GM21619 (cell line): ENCODE results near the gene GPA33.

Source experiments
- ATAC-seq: cut with Tn5 transposase; IDR thresholded peaks from one replicate; pipeline ENCODE4 v1.9.1; 2021; ENCODE audit not compliant: unreplicated experiment

Gene GPA33, protein sequence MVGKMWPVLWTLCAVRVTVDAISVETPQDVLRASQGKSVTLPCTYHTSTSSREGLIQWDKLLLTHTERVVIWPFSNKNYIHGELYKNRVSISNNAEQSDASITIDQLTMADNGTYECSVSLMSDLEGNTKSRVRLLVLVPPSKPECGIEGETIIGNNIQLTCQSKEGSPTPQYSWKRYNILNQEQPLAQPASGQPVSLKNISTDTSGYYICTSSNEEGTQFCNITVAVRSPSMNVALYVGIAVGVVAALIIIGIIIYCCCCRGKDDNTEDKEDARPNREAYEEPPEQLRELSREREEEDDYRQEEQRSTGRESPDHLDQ

DNA sequence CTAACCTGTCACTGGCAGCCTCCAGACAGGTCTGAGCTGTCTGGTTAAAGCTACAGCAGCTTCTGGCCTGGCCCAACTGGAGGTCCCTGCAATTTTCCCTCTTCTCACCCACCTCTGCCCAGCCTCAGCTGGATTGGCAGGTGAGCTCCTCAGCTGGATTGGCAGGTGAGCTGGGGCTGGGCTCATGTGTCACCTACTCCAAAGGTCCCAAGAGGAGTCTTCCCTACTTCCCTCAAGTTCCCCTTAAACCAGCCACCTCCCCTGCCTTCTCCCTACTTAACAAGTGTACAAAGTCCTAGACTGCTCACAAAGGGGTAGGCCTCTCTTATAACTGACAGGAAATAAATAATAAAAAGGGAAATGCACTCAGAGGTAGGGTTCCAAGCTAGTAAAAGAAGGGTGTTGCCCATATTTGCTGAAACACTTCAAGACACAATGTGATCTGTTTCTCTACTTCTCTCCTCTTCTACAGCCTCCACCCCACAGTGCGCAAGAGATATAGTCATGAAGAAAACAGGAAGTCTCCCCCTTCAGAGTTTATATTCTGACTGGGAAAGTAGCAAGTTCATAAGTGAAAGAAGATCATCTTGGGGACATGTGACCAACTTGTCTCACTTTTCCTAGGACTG is at the start of gene GPA33:
GPA33 (minus strand) TSS at position 64 of the 629 bp plus-strand sequence. CDS start 90 bp downstream, outside the sequence.
- peak; percentile 54 for ATAC-seq

DNA sequence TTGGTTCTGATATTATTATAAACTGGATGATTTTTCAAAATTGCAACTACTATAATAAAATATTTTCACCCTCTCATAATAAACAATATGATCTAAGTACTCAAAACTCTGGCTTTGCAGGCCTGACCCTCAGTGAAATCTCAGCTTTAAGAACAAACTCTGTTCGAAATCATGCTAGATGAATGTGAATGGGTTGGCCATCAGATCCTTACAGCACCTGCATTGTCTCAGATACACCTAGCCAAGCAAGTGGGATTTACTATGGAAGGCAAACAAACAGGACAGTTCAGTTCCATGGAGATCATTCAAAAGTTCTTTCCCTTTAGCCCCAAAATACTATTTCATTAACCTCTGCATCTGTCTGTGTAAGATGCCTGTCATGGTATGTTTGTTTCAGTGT is 48.5 kb upstream of the GPA33 start:
- ATAC-seq, result no peak

DNA sequence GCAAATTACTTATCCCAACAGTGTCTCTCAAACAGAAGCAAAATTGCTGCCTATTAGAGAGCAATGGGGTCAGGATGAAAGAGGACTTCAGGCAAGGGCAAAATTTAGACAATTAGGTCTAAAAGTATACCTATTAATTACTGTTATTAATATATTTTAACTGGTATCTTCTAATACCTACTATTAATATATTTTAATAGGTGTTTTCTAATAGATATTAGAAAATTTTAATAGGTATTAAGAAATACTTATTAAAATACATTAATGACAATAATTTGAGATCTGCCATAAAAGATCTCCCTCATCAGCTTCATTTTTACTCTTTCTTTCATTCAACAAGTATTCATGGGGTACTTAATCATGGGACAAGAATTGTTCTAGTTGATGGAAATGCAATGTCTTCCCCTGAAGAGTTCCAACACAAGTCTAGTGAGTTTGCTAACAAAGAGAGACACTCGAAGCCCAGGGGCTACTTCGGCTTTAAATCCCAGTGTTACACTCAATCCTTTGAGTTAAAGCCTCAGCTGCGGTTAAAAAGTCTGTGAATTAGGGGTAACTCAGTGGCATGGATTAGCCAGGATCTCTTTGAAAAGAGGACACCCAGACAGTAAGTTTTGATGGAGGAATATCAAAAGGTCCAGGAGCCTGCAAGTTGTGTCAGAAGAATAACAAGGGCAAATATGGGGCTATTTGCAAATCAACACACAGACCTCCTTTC is 47.8 kb upstream of the GPA33 start:
- ATAC-seq, result no peak

DNA sequence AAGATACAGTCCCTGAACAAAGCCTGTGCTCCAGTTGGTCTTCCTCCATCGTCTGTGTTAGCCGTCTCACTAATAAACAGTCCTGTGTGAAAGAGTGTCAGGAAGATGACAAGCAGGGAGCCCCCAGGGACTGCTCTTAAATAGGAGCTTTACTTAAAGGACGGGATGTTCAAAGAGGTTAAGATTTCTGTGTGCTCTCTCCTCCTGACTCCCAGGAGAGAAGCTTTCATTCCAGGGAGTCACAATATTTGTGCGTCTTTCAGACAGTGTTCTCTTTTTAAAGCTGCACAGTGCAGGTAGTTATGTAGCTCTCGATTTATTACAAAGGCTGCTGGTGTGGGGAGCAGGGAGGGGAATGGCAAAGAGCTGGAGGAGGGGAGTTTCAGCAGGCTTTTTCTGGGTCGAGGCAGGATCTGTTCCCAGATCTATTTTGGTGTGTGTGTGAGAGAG is 47.2 kb upstream of the GPA33 start:
- ATAC-seq, result no peak

DNA sequence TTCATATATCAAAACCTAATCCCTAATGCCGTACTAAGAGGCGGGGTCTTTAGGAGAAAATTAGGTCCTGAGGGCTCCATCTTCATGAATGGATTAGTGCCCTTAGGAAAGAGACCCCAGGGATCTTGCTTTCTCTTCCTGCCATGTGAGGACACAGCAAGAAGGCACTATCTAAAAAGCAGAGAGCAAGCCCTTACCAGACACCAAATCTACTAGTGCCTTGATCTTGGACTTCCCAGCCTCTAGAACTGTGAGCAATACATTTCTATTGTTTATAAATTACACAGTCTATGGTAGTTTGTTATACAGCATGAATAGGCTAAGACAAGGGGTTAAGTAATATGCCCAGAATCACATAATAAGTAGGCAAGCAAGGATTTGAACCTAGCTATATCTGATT is 46.6 kb upstream of the GPA33 start:
- ATAC-seq, result no peak

DNA sequence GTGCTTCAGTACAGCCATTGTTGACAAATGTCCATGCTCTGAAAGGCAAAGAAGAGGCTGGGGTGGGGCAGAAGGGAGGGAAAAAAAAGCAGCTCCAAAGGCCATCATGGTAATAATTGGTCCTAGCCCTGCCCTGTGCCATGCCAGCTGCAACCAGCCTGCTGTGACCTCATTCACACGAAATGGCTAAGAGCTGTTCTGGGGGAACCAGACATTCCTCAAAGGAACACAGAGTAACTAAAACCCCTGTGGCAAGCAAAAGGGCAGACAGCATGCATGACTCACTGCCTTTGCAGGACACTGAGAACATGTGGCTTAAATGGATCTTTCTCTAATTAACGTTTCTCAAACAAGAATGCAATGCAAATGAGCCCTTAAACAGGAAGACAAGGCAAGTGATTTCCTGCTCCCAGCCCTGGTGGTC is 46.0 kb upstream of the GPA33 start:
- ATAC-seq, result no peak

DNA sequence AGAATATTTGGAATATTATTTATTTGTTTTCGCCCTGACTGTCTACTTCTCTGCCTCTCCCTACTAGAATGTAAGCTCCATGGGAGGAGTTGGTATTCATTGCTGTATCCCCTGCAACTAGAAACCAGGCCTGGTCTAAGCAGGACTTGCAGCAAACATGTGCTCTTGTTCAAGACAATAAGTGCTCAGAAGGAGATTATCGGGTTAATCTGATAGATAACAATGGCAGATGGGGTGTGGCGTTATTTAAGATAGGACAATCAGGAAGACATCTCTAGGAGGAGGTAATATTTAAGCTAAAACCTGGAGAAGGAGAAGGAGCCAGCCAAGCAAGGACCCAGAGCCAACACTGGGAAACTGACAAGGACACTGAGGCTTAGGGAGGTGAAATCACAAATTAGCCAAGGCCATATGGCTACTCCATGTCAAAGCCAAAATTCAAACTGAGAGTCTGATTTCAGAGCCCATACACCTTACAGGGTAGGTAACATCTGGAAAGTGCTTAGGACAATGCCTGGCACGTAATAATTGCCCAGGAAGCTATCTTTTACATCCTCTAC is 45.2 kb upstream of the GPA33 start:
- no peak for ATAC-seq

DNA sequence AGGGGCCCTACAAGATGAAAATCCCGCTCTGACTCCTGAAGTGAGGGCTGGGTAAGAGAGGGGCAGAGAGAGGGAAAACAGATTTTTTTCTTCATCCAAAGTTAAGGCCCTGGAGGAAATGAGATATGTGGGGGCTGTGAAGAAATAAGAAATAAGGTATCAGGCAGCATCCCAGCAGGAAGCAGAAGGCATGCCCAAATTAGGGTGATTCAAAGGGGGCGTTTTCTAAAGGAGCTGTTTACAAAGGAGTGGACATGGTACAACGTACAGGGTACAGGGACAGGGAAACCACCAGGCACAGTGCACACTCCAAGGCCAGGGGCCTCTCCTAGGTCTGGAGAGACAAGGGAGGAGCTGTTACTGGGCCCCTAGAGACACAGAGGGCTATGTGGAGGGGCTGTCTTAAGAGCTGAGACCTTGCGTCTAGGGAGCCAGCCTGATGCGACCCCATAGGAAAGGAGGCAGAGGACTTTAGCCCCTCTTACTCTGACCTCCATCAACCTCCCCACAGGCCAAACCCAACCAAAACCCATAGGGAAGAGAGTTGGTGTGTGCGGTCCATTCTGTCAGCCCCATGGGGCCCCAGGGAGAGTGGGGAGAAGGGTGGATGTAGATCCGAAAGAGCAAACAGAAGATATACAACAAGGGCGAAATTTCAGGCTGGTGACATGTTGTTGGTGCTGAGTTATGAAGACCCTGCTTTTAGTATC is 42.3 kb upstream of the GPA33 start:
- no peak for ATAC-seq

DNA sequence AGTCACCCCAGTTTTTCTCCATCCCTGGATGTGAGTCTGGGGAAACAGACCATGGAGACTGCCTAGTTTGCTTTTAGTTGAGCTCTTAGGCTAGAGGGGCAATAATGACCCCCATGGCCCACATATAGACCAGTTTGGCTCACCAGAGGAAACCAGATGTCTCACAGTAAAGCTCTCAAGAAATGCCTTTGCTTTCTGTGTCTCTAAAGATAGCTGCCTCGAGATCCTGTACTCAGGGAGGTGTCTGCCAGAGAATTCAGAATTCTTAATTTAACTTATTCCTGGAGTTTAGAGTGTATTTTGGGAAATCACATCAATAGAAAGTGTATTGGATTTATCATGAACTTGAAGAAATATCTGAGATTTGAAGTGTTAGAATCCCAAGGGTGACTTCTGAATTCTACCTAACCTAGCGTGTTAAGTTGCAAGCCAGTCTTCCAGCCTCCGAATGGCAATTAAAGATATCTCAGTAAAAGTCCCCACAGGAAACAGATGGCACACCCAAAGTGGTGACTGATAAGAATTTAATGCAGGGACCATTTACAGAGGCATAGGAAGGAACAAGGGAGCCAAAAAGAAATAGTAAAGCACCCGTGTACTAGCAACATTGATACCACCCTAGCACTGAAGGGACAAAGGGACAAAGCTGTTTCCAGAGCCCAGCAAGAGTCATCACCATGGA is 40.8 kb upstream of the GPA33 start:
- no peak for ATAC-seq

DNA sequence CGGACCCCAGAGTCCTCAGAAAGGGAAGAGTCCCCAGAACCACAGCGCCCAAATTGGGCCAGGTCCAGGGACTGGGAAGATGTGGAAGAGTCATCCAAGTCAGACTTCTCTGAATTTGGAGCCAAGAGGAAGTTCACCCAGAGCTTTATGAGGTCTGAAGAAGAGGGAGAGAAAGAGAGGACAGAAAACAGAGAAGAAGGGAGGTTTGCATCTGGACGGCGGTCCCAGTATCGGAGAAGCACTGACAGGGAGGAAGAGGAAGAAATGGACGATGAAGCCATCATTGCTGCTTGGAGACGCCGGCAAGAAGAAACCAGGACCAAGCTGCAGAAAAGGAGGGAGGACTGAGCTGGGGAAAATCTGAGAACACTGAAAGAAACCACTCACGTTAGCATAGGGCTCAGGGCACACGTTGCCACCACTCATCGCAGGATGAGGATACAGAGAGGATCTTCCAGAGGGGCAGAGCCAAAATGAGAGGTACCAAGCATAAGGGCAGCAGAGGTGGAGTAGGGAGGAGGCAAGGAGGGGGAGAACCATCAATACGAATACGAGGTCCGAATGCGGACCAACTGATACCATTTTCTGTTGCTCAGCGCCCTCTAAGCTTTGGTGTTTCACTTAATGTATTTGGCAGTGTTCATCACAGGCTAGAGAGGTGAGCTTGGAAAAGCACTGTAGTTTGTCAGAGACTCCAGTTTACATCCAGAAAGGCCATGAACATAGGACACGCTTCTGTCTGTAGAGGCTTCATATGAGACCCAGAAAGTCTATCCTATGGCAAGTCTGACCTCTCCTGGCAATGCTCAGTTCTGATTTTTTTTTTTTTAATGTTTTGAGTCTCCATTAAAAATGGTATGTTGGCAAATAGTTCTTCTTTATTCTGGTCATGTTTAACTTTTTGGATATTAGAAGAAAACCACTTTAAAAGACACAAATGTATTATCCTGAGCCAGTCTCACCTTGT is 38.4 kb upstream of the GPA33 start:
- no peak for ATAC-seq

DNA sequence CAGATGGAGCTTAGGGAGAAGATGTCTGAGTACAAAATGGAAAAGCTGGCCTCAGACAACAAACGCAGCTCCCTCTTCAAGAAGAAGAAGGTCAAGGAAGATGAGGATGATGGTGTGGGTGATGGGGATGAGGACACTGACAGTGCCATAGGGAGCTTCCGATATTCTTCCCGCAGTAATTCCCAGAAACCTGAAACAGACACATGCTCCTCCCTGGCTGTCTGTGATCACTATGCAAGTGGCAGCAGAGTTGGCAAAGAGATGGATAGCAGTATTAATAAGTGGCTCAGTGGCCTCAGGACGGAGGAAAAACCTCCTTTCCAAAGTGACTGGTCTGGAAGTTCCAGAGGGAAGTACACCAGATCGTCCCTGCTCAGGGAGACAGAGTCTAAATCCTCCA is 37.5 kb upstream of the GPA33 start:
- ATAC-seq, result no peak

DNA sequence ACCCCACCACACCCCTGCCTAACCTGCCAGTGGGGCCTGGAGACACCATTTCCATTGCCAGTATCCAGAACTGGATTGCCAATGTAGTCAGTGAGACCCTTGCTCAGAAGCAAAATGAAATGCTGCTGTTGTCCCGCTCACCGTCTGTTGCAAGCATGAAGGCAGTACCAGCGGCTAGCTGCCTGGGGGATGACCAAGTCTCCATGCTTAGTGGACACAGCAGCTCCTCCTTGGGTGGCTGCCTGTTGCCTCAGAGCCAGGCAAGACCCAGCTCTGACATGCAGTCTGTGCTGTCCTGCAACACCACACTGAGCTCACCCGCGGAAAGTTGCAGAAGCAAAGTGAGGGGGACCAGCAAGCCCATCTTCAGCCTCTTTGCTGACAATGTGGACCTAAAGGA is 37.1 kb upstream of the GPA33 start:
- ATAC-seq, result no peak

DNA sequence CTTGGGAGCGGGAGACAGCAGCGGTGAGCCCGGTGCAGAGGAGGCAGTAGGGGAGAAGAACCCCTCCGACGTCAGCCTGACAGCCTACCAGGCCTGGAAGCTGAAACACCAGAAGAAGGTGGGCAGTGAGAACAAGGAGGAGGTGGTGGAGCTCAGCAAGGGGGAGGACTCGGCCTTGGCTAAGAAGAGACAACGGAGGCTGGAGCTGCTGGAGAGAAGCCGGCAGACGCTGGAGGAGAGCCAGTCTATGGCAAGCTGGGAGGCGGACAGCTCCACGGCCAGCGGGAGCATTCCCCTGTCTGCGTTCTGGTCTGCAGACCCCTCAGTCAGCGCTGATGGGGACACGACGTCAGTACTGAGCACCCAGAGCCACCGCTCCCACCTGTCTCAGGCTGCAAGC is 36.6 kb upstream of the GPA33 start:
- no peak for ATAC-seq

DNA sequence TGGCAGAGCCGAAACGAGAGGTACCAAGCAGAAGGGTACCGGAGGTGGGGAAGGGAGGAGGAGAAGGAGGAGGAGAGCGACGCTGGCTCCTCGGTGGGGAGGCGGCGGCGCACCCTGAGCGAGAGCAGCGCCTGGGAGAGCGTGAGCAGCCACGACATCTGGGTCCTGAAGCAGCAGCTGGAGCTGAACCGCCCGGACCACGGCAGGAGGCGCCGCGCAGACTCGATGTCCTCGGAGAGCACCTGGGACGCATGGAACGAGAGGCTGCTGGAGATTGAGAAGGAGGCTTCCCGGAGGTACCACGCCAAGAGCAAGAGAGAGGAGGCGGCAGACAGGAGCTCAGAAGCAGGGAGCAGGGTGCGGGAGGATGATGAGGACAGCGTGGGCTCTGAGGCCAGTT is 36.1 kb upstream of the GPA33 start:
- no peak for ATAC-seq

DNA sequence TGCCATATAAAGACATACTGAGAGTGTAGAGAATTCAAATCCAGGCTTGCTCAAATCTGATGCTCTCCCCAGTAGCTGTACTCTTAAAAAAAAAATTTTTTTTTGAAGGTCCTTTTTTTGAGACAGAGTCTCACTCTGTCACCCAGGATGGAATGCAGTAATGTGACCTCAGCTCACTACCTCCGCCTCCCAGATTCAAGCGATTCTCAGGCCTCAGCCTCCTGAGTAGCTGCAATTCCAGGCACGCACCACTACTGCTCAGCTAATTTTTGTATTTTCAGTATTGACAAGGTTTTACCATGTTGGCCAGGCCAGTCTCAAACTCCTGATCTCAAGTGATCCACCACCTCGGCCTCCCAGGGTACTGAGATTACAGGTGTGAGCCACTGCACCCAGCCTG is 32.4 kb upstream of the GPA33 start:
- no peak for ATAC-seq

DNA sequence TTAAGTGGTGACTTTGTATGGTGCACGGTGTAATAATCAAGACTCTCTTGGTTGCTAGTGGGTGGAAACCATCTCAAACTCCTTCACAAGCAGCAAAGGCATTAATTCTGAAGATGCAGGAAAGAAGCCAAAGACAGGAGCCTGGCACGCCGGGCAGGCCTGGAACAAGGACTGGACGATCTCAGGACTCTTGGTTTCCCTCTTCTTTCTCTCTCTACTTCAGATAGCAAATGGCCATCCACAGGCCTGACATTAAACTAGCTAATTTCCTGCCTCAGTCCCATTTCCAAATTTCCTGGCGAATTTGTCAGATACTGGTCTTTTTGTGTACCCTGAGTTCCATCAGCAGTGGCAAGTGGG is 31.9 kb upstream of the GPA33 start:
- ATAC-seq, result no peak

DNA sequence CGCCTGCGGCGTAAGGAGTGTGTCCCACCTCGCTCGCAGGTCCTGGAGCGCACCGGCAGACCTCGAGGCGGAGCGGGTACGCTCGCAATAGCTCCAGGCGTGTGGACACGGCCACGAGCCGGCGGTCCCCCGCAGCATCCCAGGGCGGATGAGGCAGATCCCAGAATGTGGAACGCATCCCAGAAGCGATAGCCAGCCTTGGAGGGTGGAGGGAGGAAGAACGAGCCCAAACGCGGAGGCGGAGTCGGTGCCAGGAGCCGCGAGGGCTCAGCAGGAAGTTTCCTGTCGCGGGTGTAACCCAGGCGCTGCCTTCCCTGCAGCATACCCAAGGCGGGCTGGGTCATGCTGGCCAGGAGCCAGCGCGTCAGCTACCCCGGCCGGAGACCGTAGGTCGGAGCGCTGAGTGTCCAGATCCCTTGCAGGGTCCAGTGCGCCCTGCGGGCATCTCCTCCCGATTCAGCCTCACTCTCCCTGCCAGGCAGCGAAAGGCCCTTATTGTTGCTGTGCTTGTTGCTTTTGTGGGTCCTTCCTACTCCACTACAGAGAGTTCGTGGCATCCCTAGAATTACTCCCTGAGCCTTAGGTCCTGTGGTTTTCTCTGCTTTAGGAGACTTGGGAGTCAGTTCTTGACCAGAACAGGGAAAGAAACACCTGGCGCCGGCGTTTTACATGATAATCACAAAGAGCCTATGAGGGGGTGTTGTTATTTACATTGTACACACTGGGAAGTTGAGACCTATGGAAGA is 31.4 kb upstream of the GPA33 start:
- ATAC-seq, result no peak

DNA sequence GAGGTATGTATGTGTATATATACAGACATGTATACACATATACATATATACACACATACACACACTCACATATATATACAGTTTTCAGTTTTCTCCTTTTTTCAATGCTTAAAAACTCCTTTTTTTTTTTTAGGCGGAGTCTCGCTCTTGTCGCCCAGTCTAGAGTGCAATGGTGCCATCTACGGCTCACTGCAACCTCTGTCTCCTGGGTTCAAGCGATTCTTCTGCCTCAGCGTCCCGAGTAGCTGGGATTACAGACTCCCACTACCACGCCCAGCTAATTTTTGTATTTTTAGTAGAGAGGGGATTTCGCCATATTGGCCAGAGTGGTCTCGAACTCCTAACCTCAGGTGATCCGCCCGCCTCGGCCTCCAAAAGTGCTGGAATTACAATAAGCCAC is 30.7 kb upstream of the GPA33 start:
- no peak for ATAC-seq

DNA sequence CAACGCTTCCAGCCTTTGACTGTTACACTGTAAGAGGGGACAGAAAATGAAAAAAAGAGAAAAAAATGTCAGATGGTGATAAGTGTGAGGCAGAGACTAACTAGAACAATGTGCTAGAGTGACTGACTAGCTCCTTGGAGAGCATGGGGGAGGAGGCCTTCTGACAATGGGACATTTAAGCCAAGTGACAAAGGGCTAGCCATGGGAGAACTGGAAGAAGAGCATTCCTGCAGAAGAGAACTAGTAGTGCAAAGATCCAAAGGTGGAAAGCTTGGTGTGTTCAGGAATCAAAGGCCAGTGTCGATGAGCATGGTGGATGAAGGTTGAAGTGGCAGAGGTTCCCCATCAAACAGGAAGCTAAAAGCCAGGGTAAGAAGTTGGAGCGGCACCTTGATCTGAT is 29.5 kb upstream of the GPA33 start:
- ATAC-seq, result no peak
